ENCODE data around the gene PLEKHH1. TPM values are rescaled to one million over a fixed set of nuclear protein-coding genes. Genes with fewer than 3 reads are reported as not detected.

Gene PLEKHH1
- total RNA-seq, 1 experiment from 2014 or later: 27.6 TPM

- Histone ChIP-seq H4K20me1 (ENCODE audit: insufficient read depth) (no peaks in the 10 kb centered on the region), H3K9me2 (ENCODE audit: insufficient read depth) (no peaks in the 10 kb centered on the region), H3K9ac (ENCODE audit: low read length) (no peak overlapping the region), H2AFZ (ENCODE audit: low read depth, low read length, poor library complexity, severe bottlenecking) (no peak overlapping the region), H3K4me1 (ENCODE audit: control insufficient read depth in 1 of 2, insufficient read depth in 2 of 2, low read length in 2 of 2) (peaks cover 2 to 7% of the 10 kb centered on the region in 2 experiments), H3K79me2 (ENCODE audit: insufficient read depth, low read length) (no peaks in the 10 kb centered on the region), H3K4me3 (replicated peaks in 1 of 2; ENCODE audit: low read depth in 1 of 2, low read length in 2 of 2) (no peak overlapping the region), H3K27me3 (ENCODE audit: insufficient read depth, low read length) (no peaks in the 10 kb centered on the region), H3K27ac (ENCODE audit: low read depth, low read length) (no peak overlapping the region), H3K4me2 (ENCODE audit: low read length) (no peak overlapping the region), H3K36me3 (ENCODE audit: control insufficient read depth in 1 of 2, insufficient read depth in 2 of 2, low read length in 2 of 2) (no peaks in the 10 kb centered on the region), H3K9me3 (ENCODE audit: control insufficient read depth in 1 of 2, insufficient read depth in 1 of 2, low read depth in 1 of 2, low read length in 2 of 2) (no peaks in the 10 kb centered on the region)
- TF ChIP-seq EZH2 (IDR thresholded peaks at IDR 0.05) (no peak), ZNF274 (IDR thresholded peaks at IDR 0.05; ENCODE audit: low read depth, low read length) (no peak), CBX3 (IDR thresholded peaks at IDR 0.05; ENCODE audit: low read depth) (no peak), ATF3 (IDR thresholded peaks at IDR 0.05) (no peak), ZFX (IDR thresholded peaks at IDR 0.05) (no peak), MAX (IDR thresholded peaks at IDR 0.05) (no peak), FOSL1 (IDR thresholded peaks at IDR 0.05; ENCODE audit: low read depth) (no peak)
- TF ChIP-seq, protein P1, sequence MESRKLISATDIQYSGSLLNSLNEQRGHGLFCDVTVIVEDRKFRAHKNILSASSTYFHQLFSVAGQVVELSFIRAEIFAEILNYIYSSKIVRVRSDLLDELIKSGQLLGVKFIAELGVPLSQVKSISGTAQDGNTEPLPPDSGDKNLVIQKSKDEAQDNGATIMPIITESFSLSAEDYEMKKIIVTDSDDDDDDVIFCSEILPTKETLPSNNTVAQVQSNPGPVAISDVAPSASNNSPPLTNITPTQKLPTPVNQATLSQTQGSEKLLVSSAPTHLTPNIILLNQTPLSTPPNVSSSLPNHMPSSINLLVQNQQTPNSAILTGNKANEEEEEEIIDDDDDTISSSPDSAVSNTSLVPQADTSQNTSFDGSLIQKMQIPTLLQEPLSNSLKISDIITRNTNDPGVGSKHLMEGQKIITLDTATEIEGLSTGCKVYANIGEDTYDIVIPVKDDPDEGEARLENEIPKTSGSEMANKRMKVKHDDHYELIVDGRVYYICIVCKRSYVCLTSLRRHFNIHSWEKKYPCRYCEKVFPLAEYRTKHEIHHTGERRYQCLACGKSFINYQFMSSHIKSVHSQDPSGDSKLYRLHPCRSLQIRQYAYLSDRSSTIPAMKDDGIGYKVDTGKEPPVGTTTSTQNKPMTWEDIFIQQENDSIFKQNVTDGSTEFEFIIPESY (IDR thresholded peaks at IDR 0.05; ENCODE audit: extremely low read depth, insufficient replicate concordance, low read length): no peak
- CTCF ChIA-PET: interaction anchor here (1.0 kb wide), 1 partner anchor 66 kb away, joined by 3 read pairs; no protein-coding TSS in a partner anchor
- BruUV-seq (replicated peaks): no TSS peak
- DNase-seq (ENCODE audit: low read depth, low spot score) (no peak), ATAC-seq (no peak)
- RAD21 ChIA-PET (ENCODE audit: low non-redundant PET in 1 of 2, low total read pairs in 2 of 2, uncharacterized antibody in 2 of 2, unreplicated experiment in 2 of 2): no interaction called here
- intact Hi-C loops (cut with micrococcal nuclease): no loop called here
- POLR2A ChIA-PET: no interaction called here
Observed at GRCh38 chr14:67638642-67639041, 105.6 kb downstream of the PLEKHH1 start.

Other genes starting within 250 kb of the PLEKHH1 start
- gene ATP6V1D, start 173.5 kb upstream of the PLEKHH1 start, total RNA-seq (2021; ENCODE audit: unreplicated experiment): 38.5 TPM
- 192 TPM for gene EIF2S1, start 173.0 kb upstream of the PLEKHH1 start, total RNA-seq (2021; ENCODE audit: unreplicated experiment)
- gene PLEK2, start 121.1 kb upstream of the PLEKHH1 start, total RNA-seq (2021; ENCODE audit: unreplicated experiment): 67.6 TPM
- gene TMEM229B, start 44.6 kb upstream of the PLEKHH1 start, total RNA-seq (2021; ENCODE audit: unreplicated experiment): 0.71 TPM
- 20.9 TPM for gene PIGH, start 67.0 kb downstream of the PLEKHH1 start, total RNA-seq (2021; ENCODE audit: unreplicated experiment)
- gene ARG2, start 86.6 kb downstream of the PLEKHH1 start, total RNA-seq (2021; ENCODE audit: unreplicated experiment): 7.0 TPM
- gene VTI1B, start 141.3 kb downstream of the PLEKHH1 start, total RNA-seq (2021; ENCODE audit: unreplicated experiment): 86.3 TPM
- 54.6 TPM for gene RDH11, start 162.5 kb downstream of the PLEKHH1 start, total RNA-seq (2021; ENCODE audit: unreplicated experiment)
- gene RDH12, start 168.6 kb downstream of the PLEKHH1 start, total RNA-seq (2021; ENCODE audit: unreplicated experiment): 0.27 TPM